Right hindlimb (tissue), 1 donor: ENCODE measurements around the gene NEDD4L.

Source experiments
- DNase-seq: peaks from one replicate; pipeline ENCODE4 v3.0.0-alpha.2; 2018

Gene NEDD4L

GRCh38 chr18:58217052-58217451 lies 173.0 kb downstream of the NEDD4L start:
- no peak for DNase-seq

- DNase-seq, result no peak
Observed at GRCh38 chr18:58218117-58218516, 174.1 kb downstream of the NEDD4L start.

- no peak for DNase-seq
Observed at GRCh38 chr18:58221060-58221725, 177.2 kb downstream of the NEDD4L start.

GRCh38 chr18:58222432-58223125 lies 178.6 kb downstream of the NEDD4L start:
- no peak for DNase-seq

- DNase-seq, result no peak
Observed at GRCh38 chr18:58223717-58224424, 179.8 kb downstream of the NEDD4L start.

- no peak for DNase-seq
Observed at GRCh38 chr18:58224425-58224750, 180.4 kb downstream of the NEDD4L start.

- no peak for DNase-seq
Observed at GRCh38 chr18:58225101-58225500, 181.1 kb downstream of the NEDD4L start.

GRCh38 chr18:58226429-58226828 lies 182.4 kb downstream of the NEDD4L start:
- no peak for DNase-seq

- no peak for DNase-seq
Observed at GRCh38 chr18:58227361-58227930, 183.4 kb downstream of the NEDD4L start.

- DNase-seq, result no peak
Observed at GRCh38 chr18:58228176-58228575, 184.2 kb downstream of the NEDD4L start.

- DNase-seq, result no peak
Observed at GRCh38 chr18:58228762-58229161, 184.7 kb downstream of the NEDD4L start.

- no peak for DNase-seq
Observed at GRCh38 chr18:58229162-58229561, 185.1 kb downstream of the NEDD4L start.

GRCh38 chr18:58230438-58231179 lies 186.6 kb downstream of the NEDD4L start:
- DNase-seq, result no peak

- no peak for DNase-seq
Observed at GRCh38 chr18:58231930-58232329, 187.9 kb downstream of the NEDD4L start.

- no peak for DNase-seq
Observed at GRCh38 chr18:58232668-58233067, 188.6 kb downstream of the NEDD4L start.

GRCh38 chr18:58234359-58234741 lies 190.3 kb downstream of the NEDD4L start:
- DNase-seq, result no peak

- no peak for DNase-seq
Observed at GRCh38 chr18:58235001-58235436, 191.0 kb downstream of the NEDD4L start.

GRCh38 chr18:58239879-58240278 lies 195.9 kb downstream of the NEDD4L start:
- DNase-seq, result no peak

GRCh38 chr18:58241026-58241679 lies 197.1 kb downstream of the NEDD4L start:
- no peak for DNase-seq

GRCh38 chr18:58241877-58242276 lies 197.9 kb downstream of the NEDD4L start:
- DNase-seq, result no peak

GRCh38 chr18:58242435-58242834 lies 198.4 kb downstream of the NEDD4L start:
- DNase-seq, result no peak

- DNase-seq, result no peak
Observed at GRCh38 chr18:58242968-58243367, 198.9 kb downstream of the NEDD4L start.

- no peak for DNase-seq
Observed at GRCh38 chr18:58243401-58243800, 199.4 kb downstream of the NEDD4L start.
